Left hindlimb (tissue), 1 donor: ENCODE measurements around the gene CRYZL1.
"Not testable (repeated sequence)": the region's sequence is repeated elsewhere in the genome, so short reads cannot be mapped to it uniquely, and the experiment has no call there.

Experiments used
- DNase-seq: peaks from one replicate; pipeline ENCODE4 v3.0.0-alpha.2; 2018

CRYZL1 gene

GRCh38 chr21:33622253-33622652, 19.3 kb downstream of the CRYZL1 start:
- DNase-seq = no peak

GRCh38 chr21:33619726-33620125, 21.8 kb downstream of the CRYZL1 start:
- no peak for DNase-seq

GRCh38 chr21:33618407-33618806, 23.1 kb downstream of the CRYZL1 start:
- DNase-seq = no peak

GRCh38 chr21:33617565-33617964, 24.0 kb downstream of the CRYZL1 start:
- DNase-seq = not testable (repeated sequence)

- no peak for DNase-seq
Measured at GRCh38 chr21:33611006-33611744, 30.4 kb downstream of the CRYZL1 start.

GRCh38 chr21:33608559-33608958, 33.0 kb downstream of the CRYZL1 start:
- DNase-seq = no peak

GRCh38 chr21:33598051-33598450, 43.5 kb downstream of the CRYZL1 start:
- DNase-seq = no peak

- DNase-seq = peak; percentile 92
Measured at GRCh38 chr21:33588485-33589335, 52.8 kb downstream of the CRYZL1 start, which contains the start of gene DONSON. TSS of gene DONSON (minus strand) at chr21:33588684. CDS start at chr21:33588641, 43 bp downstream.

- peak; percentile 69 for DNase-seq
Measured at GRCh38 chr21:33587792-33588484, 53.6 kb downstream of the CRYZL1 start.

- no peak for DNase-seq
Measured at GRCh38 chr21:33586927-33587326, 54.6 kb downstream of the CRYZL1 start.

GRCh38 chr21:33584455-33584854, 57.1 kb downstream of the CRYZL1 start:
- no peak for DNase-seq

- DNase-seq = no peak
Measured at GRCh38 chr21:33578959-33579542, 62.5 kb downstream of the CRYZL1 start.

GRCh38 chr21:33578214-33578613, 63.3 kb downstream of the CRYZL1 start:
- DNase-seq = no peak

- DNase-seq = not testable (repeated sequence)
Measured at GRCh38 chr21:33576741-33577141, 64.8 kb downstream of the CRYZL1 start.

GRCh38 chr21:33572350-33572749, 69.2 kb downstream of the CRYZL1 start:
- no peak for DNase-seq

- no peak for DNase-seq
Measured at GRCh38 chr21:33569991-33570390, 71.5 kb downstream of the CRYZL1 start.

GRCh38 chr21:33568448-33568847, 73.1 kb downstream of the CRYZL1 start:
- DNase-seq = no peak

- DNase-seq = no peak
Measured at GRCh38 chr21:33567914-33568313, 73.6 kb downstream of the CRYZL1 start.

GRCh38 chr21:33566514-33566913, 75.0 kb downstream of the CRYZL1 start:
- DNase-seq = no peak

GRCh38 chr21:33562389-33562788, 79.2 kb downstream of the CRYZL1 start:
- DNase-seq = no peak

- DNase-seq = no peak
Measured at GRCh38 chr21:33561373-33561772, 80.2 kb downstream of the CRYZL1 start.

- no peak for DNase-seq
Measured at GRCh38 chr21:33560965-33561364, 80.6 kb downstream of the CRYZL1 start.

- DNase-seq = no peak
Measured at GRCh38 chr21:33559813-33560212, 81.7 kb downstream of the CRYZL1 start.
